Measurements from ENCODE around the gene CNTN4.

Gene CNTN4

GRCh38 chr3:3066910-3067309, 968.2 kb downstream of the CNTN4 start:
- no peak for DNase-seq (ENCODE audit: low read depth)
- Histone ChIP-seq H3K27me3 (replicated peaks; ENCODE audit: control insufficient read depth, insufficient read depth, low read length) (no peaks in the 10 kb centered on the region), H3K4me1 (ENCODE audit: control insufficient read depth, insufficient read depth, low read length) (no peaks in the 10 kb centered on the region), H3K9ac (ENCODE audit: low read length) (no peak overlapping the region), H3K9me3 (ENCODE audit: control insufficient read depth, low read length) (no peaks in the 10 kb centered on the region), H3K36me3 (ENCODE audit: control insufficient read depth, insufficient read depth, low read length, severe bottlenecking) (no peaks in the 10 kb centered on the region), H3K4me3 (ENCODE audit: low read length) (no peak overlapping the region)

GRCh38 chr3:3068358-3068881, 969.8 kb downstream of the CNTN4 start:
- Histone ChIP-seq H3K36me3 (ENCODE audit: control insufficient read depth, insufficient read depth, low read length, severe bottlenecking) (no peaks in the 10 kb centered on the region), H3K27me3 (replicated peaks; ENCODE audit: control insufficient read depth, insufficient read depth, low read length) (no peaks in the 10 kb centered on the region), H3K9me3 (ENCODE audit: control insufficient read depth, low read length) (no peaks in the 10 kb centered on the region), H3K4me1 (ENCODE audit: control insufficient read depth, insufficient read depth, low read length) (no peaks in the 10 kb centered on the region), H3K4me3 (ENCODE audit: low read length) (no peak overlapping the region), H3K9ac (ENCODE audit: low read length) (no peak overlapping the region)
- no peak for DNase-seq (ENCODE audit: low read depth)

GRCh38 chr3:3069723-3070122, 971.1 kb downstream of the CNTN4 start:
- Histone ChIP-seq H3K4me1 (ENCODE audit: control insufficient read depth, insufficient read depth, low read length) (no peaks in the 10 kb centered on the region), H3K27me3 (replicated peaks; ENCODE audit: control insufficient read depth, insufficient read depth, low read length) (no peaks in the 10 kb centered on the region), H3K4me3 (ENCODE audit: low read length) (no peak overlapping the region), H3K9me3 (ENCODE audit: control insufficient read depth, low read length) (no peaks in the 10 kb centered on the region), H3K36me3 (ENCODE audit: control insufficient read depth, insufficient read depth, low read length, severe bottlenecking) (no peaks in the 10 kb centered on the region), H3K9ac (ENCODE audit: low read length) (no peak overlapping the region)
- no peak for DNase-seq (ENCODE audit: low read depth)

GRCh38 chr3:3071136-3071535, 972.5 kb downstream of the CNTN4 start:
- H3K9me3 ChIP-seq (ENCODE audit: control insufficient read depth, low read length): no peaks in the 10 kb centered on the region
- no peaks in the 10 kb centered on the region for H3K27me3 ChIP-seq (replicated peaks; ENCODE audit: control insufficient read depth, insufficient read depth, low read length)
- H3K4me3 ChIP-seq (ENCODE audit: low read length): no peak overlapping the region
- H3K9ac ChIP-seq (ENCODE audit: low read length): no peak overlapping the region
- DNase-seq (ENCODE audit: low read depth): no peak
- H3K36me3 ChIP-seq (ENCODE audit: control insufficient read depth, insufficient read depth, low read length, severe bottlenecking): no peaks in the 10 kb centered on the region
- no peaks in the 10 kb centered on the region for H3K4me1 ChIP-seq (ENCODE audit: control insufficient read depth, insufficient read depth, low read length)

GRCh38 chr3:3074551-3075257, 976.0 kb downstream of the CNTN4 start:
- H3K4me1 ChIP-seq (ENCODE audit: control insufficient read depth, insufficient read depth, low read length): no peaks in the 10 kb centered on the region
- DNase-seq (ENCODE audit: low read depth): no peak
- H3K4me3 ChIP-seq (ENCODE audit: low read length): no peak overlapping the region
- no peak overlapping the region for H3K9ac ChIP-seq (ENCODE audit: low read length)
- no peaks in the 10 kb centered on the region for H3K36me3 ChIP-seq (ENCODE audit: control insufficient read depth, insufficient read depth, low read length, severe bottlenecking)
- H3K27me3 ChIP-seq (replicated peaks; ENCODE audit: control insufficient read depth, insufficient read depth, low read length): no peaks in the 10 kb centered on the region
- H3K9me3 ChIP-seq (ENCODE audit: control insufficient read depth, low read length): no peaks in the 10 kb centered on the region

- Histone ChIP-seq H3K27me3 (replicated peaks; ENCODE audit: control insufficient read depth, insufficient read depth, low read length) (no peaks in the 10 kb centered on the region), H3K36me3 (ENCODE audit: control insufficient read depth, insufficient read depth, low read length, severe bottlenecking) (no peaks in the 10 kb centered on the region), H3K9ac (ENCODE audit: low read length) (no peak overlapping the region), H3K4me3 (ENCODE audit: low read length) (no peak overlapping the region), H3K4me1 (ENCODE audit: control insufficient read depth, insufficient read depth, low read length) (no peaks in the 10 kb centered on the region), H3K9me3 (ENCODE audit: control insufficient read depth, low read length) (no peaks in the 10 kb centered on the region)
- no peak for DNase-seq (ENCODE audit: low read depth)
Measured at GRCh38 chr3:3080309-3080708, 981.6 kb downstream of the CNTN4 start.

GRCh38 chr3:3081381-3082233, 982.9 kb downstream of the CNTN4 start:
- Histone ChIP-seq H3K27me3 (replicated peaks; ENCODE audit: control insufficient read depth, insufficient read depth, low read length) (no peaks in the 10 kb centered on the region), H3K36me3 (ENCODE audit: control insufficient read depth, insufficient read depth, low read length, severe bottlenecking) (no peaks in the 10 kb centered on the region), H3K9ac (ENCODE audit: low read length) (no peak overlapping the region), H3K4me1 (ENCODE audit: control insufficient read depth, insufficient read depth, low read length) (no peaks in the 10 kb centered on the region), H3K4me3 (ENCODE audit: low read length) (no peak overlapping the region), H3K9me3 (ENCODE audit: control insufficient read depth, low read length) (no peaks in the 10 kb centered on the region)
- DNase-seq (ENCODE audit: low read depth): no peak

GRCh38 chr3:3082234-3082924, 983.7 kb downstream of the CNTN4 start:
- H3K36me3 ChIP-seq (ENCODE audit: control insufficient read depth, insufficient read depth, low read length, severe bottlenecking): no peaks in the 10 kb centered on the region
- no peaks in the 10 kb centered on the region for H3K27me3 ChIP-seq (replicated peaks; ENCODE audit: control insufficient read depth, insufficient read depth, low read length)
- no peak overlapping the region for H3K4me3 ChIP-seq (ENCODE audit: low read length)
- H3K9ac ChIP-seq (ENCODE audit: low read length): no peak overlapping the region
- no peaks in the 10 kb centered on the region for H3K4me1 ChIP-seq (ENCODE audit: control insufficient read depth, insufficient read depth, low read length)
- H3K9me3 ChIP-seq (ENCODE audit: control insufficient read depth, low read length): no peaks in the 10 kb centered on the region
- DNase-seq (ENCODE audit: low read depth): no peak

- H3K9ac ChIP-seq (ENCODE audit: low read length): no peak overlapping the region
- no peak overlapping the region for H3K4me3 ChIP-seq (ENCODE audit: low read length)
- DNase-seq (ENCODE audit: low read depth): no peak
- H3K36me3 ChIP-seq (ENCODE audit: control insufficient read depth, insufficient read depth, low read length, severe bottlenecking): no peaks in the 10 kb centered on the region
- no peaks in the 10 kb centered on the region for H3K9me3 ChIP-seq (ENCODE audit: control insufficient read depth, low read length)
- H3K4me1 ChIP-seq (ENCODE audit: control insufficient read depth, insufficient read depth, low read length): no peaks in the 10 kb centered on the region
- no peaks in the 10 kb centered on the region for H3K27me3 ChIP-seq (replicated peaks; ENCODE audit: control insufficient read depth, insufficient read depth, low read length)
Measured at GRCh38 chr3:3084890-3085289, 986.2 kb downstream of the CNTN4 start.

GRCh38 chr3:3085782-3086181, 987.1 kb downstream of the CNTN4 start:
- Histone ChIP-seq H3K9me3 (ENCODE audit: control insufficient read depth, low read length) (no peaks in the 10 kb centered on the region), H3K27me3 (replicated peaks; ENCODE audit: control insufficient read depth, insufficient read depth, low read length) (no peaks in the 10 kb centered on the region), H3K36me3 (ENCODE audit: control insufficient read depth, insufficient read depth, low read length, severe bottlenecking) (no peaks in the 10 kb centered on the region), H3K4me3 (ENCODE audit: low read length) (no peak overlapping the region), H3K4me1 (ENCODE audit: control insufficient read depth, insufficient read depth, low read length) (no peaks in the 10 kb centered on the region), H3K9ac (ENCODE audit: low read length) (no peak overlapping the region)
- DNase-seq (ENCODE audit: low read depth): no peak

- DNase-seq (ENCODE audit: low read depth): no peak
- H3K36me3 ChIP-seq (ENCODE audit: control insufficient read depth, insufficient read depth, low read length, severe bottlenecking): no peaks in the 10 kb centered on the region
- H3K9ac ChIP-seq (ENCODE audit: low read length): no peak overlapping the region
- no peaks in the 10 kb centered on the region for H3K9me3 ChIP-seq (ENCODE audit: control insufficient read depth, low read length)
- no peaks in the 10 kb centered on the region for H3K4me1 ChIP-seq (ENCODE audit: control insufficient read depth, insufficient read depth, low read length)
- H3K27me3 ChIP-seq (replicated peaks; ENCODE audit: control insufficient read depth, insufficient read depth, low read length): no peaks in the 10 kb centered on the region
- H3K4me3 ChIP-seq (ENCODE audit: low read length): no peak overlapping the region
Measured at GRCh38 chr3:3086239-3086638, 987.6 kb downstream of the CNTN4 start.
